Fibroblast of skin of right biceps (primary cell): ENCODE results near the gene NCAPD3.
A peak's percentile ranks its signal among the peaks of the same experiment; 100 is the strongest.
"Not testable (repeated sequence)": the region's sequence is repeated elsewhere in the genome, so short reads cannot be mapped to it uniquely, and the experiment has no call there.

Source experiments
- DNase-seq: peaks from one replicate; pipeline ENCODE4 v3.0.0-alpha.2; 2013

The NCAPD3 gene, protein sequence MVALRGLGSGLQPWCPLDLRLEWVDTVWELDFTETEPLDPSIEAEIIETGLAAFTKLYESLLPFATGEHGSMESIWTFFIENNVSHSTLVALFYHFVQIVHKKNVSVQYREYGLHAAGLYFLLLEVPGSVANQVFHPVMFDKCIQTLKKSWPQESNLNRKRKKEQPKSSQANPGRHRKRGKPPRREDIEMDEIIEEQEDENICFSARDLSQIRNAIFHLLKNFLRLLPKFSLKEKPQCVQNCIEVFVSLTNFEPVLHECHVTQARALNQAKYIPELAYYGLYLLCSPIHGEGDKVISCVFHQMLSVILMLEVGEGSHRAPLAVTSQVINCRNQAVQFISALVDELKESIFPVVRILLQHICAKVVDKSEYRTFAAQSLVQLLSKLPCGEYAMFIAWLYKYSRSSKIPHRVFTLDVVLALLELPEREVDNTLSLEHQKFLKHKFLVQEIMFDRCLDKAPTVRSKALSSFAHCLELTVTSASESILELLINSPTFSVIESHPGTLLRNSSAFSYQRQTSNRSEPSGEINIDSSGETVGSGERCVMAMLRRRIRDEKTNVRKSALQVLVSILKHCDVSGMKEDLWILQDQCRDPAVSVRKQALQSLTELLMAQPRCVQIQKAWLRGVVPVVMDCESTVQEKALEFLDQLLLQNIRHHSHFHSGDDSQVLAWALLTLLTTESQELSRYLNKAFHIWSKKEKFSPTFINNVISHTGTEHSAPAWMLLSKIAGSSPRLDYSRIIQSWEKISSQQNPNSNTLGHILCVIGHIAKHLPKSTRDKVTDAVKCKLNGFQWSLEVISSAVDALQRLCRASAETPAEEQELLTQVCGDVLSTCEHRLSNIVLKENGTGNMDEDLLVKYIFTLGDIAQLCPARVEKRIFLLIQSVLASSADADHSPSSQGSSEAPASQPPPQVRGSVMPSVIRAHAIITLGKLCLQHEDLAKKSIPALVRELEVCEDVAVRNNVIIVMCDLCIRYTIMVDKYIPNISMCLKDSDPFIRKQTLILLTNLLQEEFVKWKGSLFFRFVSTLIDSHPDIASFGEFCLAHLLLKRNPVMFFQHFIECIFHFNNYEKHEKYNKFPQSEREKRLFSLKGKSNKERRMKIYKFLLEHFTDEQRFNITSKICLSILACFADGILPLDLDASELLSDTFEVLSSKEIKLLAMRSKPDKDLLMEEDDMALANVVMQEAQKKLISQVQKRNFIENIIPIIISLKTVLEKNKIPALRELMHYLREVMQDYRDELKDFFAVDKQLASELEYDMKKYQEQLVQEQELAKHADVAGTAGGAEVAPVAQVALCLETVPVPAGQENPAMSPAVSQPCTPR (N-terminal part only)

GRCh38 chr11:134223836-134224709 lies at the start of gene NCAPD3, which contains the start of gene VPS26B:
Gene NCAPD3, minus strand, starts transcription at chr11:134223967. Its CDS starts 41 bp downstream, at chr11:134223926.
Gene VPS26B, plus strand, starts transcription at chr11:134224671. Its CDS starts 452 bp downstream, at chr11:134225123.
- peak; percentile 96 for DNase-seq

- DNase-seq, result no peak
These were observed 49.5 kb upstream of the NCAPD3 start for GRCh38 chr11:134273317-134273712.

DNA sequence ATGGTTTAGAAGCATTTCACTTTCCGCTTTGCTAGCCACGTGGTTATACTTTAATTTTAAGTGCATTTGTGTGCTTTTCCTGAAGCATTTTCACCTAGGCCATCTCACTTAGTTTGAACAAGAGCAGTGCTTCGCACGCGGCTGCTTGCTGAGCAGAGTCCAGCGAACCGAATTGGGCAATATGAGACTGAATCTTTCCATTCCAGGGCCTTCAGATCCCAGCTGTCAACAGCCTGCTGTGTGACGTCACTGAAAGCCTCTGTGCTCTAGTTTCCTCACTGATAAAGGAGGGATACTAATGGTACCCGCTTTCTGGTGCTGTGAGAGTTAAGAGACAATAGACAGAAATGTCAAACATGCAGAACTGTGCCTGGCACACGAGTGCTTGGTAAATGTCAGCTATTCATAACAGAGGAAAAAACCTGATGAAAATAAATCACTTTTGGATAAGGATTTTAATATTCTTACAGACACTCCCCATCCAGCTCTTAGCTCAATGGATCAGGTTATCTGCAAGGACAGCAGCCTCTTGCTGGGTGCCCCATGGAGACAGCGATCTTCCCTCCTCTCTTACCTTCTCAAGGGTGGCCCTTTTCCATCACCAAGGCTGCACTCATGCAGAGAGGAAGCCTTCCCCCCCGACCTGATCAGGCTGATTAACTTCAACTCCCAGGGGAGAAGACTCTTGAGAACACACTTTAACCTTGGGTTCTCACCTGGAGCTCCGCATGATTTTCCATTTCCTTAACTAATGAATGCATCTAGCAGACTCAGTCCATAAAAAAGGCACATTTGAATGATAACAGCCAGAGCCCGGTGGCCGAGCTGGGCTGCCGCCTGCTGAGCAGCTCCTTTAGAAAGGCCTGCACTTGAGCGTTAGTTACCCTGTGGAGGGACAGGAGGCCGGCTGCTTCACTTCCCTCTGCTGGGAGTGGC lies 48.9 kb upstream of the NCAPD3 start:
- peak; percentile 20 for DNase-seq

DNA sequence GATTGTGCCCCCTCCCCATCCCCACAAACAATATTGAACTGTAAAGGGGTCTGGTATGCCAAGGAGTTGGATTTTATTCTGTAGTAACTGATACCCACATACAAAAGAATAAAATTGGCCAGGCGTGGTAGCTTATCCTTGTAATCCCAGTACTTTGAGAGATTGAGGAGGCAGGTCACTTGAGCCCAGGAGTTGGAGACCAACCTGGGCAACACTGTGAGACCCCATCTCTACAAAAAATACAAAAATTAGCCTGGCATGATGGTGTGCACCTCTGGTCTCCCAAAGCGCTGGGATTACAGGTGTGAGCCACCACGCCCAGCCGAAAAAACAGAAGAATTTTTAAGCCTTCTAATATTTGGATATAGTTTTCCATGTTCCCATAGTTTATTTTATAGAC lies 48.2 kb upstream of the NCAPD3 start:
- no peak for DNase-seq

GRCh38 chr11:134270250-134270714 lies 46.5 kb upstream of the NCAPD3 start:
- no peak for DNase-seq

DNA sequence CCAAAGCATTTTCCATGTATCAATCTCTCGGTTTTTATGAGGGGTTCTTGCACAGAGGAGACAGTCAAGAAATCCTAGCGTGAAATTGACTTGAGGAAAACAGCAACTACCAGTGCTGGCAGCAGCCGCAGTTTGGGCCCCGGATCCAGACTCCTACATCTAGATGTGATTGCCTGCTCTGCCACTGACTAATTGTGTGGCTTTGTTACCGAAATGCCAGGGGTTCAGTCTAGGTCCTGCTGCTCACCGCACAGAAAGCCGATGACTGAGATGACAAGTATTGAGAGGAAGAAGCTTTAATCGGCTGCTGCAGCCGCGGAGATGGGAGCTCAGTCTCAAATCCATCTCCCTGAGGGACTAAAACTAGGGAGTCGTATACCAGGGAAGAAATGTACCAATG lies 44.2 kb upstream of the NCAPD3 start:
- DNase-seq, result no peak

DNA sequence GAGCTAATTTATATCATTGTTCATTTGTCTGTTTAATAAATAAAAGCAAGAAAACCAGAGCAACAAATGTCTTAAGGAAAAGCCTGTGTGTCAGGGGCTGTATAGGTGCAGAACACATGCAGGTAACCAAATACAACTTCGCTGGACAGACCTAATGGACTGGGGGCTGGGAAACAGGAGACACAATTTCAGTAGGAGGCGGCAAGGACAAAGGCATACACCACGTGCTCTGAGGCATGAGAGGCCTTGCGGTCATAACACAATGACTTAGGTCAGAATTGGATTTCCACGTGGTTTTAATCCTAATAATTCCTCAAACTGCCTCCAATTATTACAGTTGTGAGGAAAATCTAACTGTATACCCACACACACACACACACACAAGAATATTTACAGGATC lies 43.7 kb upstream of the NCAPD3 start:
- no peak for DNase-seq

GRCh38 chr11:134266841-134267251 lies 43.1 kb upstream of the NCAPD3 start:
- peak; percentile 73 for DNase-seq

- DNase-seq, result no peak
These were observed 42.7 kb upstream of the NCAPD3 start for GRCh38 chr11:134266440-134266839.

DNA sequence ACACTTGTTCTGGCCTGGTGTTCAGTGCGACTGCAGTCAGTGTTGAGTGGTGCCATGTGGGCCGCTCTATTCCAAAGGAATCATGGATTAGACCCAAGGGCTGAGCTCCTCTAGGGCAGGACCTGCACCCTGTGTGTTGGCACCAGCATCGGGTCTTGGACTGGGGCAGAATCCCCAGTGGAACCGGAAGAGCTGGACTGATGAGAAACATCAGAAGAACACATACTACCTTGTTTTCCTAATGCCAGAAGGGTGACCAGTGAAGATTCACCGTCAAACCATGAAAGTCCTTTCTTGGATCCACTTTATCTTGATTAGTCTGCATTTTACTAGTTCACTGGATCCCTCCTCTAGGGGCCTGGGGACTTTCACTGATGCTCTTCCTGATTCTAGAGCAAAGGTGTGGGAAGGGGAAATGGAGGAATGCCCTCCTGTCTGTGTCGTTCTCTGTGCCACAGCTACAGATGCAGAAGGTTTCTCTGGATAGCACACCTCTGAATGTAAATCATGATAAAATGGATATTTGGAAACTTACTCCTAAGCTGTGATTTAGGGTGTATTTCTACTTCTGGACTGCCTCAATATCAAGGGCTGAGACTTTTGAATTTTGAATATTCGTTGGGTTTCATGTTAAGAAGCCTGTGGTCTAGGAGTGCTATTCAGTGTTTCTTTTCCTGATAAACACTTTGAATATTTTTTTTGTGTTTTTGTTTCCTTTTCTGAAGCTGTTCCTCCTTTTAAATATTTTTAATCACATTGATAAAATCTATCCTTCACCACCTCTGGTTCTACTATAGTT lies 41.4 kb upstream of the NCAPD3 start:
- no peak for DNase-seq

GRCh38 chr11:134261626-134262488 lies 38.1 kb upstream of the NCAPD3 start:
- peak; percentile 9 for DNase-seq

DNA sequence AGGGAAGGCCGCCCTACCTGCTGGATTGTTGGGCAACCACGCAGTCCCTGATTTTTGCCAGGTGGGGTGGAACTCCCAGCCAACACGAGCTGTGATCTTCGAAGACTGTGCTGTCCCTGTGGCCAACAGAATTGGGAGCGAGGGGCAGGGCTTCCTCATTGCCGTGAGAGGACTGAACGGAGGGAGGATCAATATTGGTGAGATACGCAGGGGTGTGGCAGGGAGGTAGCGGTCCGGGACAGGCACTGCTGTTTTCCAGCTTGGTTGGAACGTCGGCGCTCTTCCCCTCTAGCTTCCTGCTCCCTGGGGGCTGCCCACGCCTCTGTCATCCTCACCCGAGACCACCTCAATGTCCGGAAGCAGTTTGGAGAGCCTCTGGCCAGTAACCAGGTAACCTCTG lies 37.2 kb upstream of the NCAPD3 start:
- DNase-seq, result no peak

GRCh38 chr11:134260503-134260902 lies 36.7 kb upstream of the NCAPD3 start:
- no peak for DNase-seq

DNA sequence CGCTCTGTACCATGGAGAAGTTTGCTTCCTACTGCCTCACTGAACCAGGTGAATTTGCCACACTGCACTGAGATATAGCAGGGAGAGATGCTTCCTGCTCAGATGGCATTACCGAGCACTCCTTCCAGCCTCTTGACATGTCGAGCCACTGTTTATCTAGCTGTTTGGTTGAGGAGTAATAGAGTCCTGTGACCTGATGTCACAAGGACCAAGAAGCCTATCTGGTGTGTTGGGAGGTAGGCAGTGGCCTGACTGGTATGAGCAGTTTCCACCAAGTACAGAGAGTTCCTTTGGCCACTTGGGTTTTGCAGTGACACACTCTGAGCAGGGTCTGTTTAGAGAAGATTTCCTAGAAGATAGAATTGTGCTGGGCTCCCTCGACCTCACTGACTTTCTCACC lies 34.8 kb upstream of the NCAPD3 start:
- no peak for DNase-seq

GRCh38 chr11:134257101-134257500 lies 33.3 kb upstream of the NCAPD3 start:
- no peak for DNase-seq

GRCh38 chr11:134255184-134255561 lies 31.4 kb upstream of the NCAPD3 start:
- not testable (repeated sequence) for DNase-seq

DNA sequence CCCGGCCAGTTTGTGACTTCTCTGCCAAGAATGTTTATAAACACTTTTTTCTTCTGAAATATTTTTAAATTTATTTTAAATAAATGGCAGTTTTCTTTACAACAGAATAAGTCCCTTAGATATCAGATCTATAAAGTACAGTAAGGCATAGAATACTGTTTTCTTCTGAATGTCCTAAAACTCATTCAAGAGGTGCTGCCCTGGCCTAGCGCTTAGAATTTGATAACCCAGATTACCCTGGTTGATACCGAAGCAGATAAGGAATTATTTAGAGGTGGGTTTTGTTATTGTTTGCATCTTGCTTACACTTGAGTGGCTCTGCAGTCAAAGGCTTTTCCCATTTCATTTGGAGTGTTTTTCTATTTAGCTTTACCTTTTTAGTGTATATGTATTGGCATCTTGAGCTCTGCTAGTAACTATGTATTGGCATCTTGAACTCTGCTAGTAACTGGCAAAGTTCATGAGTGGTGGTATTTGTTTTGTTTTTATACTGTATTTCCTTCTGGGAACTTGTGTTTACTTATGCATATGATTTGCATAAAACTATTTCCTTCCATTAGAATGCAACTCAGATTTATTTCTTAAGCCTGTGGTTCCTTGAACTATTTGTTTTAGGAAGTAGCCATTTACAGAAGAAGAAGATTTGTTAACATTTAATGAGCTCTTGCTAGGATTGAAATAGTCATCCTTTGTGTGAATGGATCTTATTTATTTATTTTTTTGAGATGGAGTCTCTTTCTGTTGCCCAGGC lies 30.8 kb upstream of the NCAPD3 start:
- DNase-seq, result no peak
